Endodermal cell (in vitro differentiated cells): ENCODE results near the gene NENF. TPM values are rescaled to one million over a fixed set of nuclear protein-coding genes. Genes with fewer than 3 reads are reported as not detected.

Experiments
- DNase-seq: peaks from one replicate; pipeline ENCODE4 v3.0.0-alpha.2; 2017
- H3K27ac ChIP-seq: 2 replicates; pipeline ENCODE4 v1.5.1; 2013; ENCODE audit warnings: mild to moderate bottlenecking, low read depth, low read length, moderate library complexity
- H3K27me3 ChIP-seq: 2 replicates; pipeline ENCODE4 v1.6.1; 2013; ENCODE audit warnings: mild to moderate bottlenecking, low read length, moderate library complexity; ENCODE audit not compliant: insufficient read depth, control insufficient read depth, poor library complexity, severe bottlenecking
- H3K36me3 ChIP-seq: 2 replicates; pipeline ENCODE4 v1.7.0; 2013; ENCODE audit warnings: mild to moderate bottlenecking, low read length, moderate library complexity; ENCODE audit not compliant: control insufficient read depth, insufficient read depth
- H3K4me1 ChIP-seq: one replicate; pipeline ENCODE4 v1.7.0; 2013; ENCODE audit warnings: low read length; ENCODE audit not compliant: control insufficient read depth, insufficient read depth
- H3K4me3 ChIP-seq: 2 replicates; pipeline ENCODE4 v1.5.1; 2013; ENCODE audit warnings: mild to moderate bottlenecking, low read length, moderate library complexity
- H3K9ac ChIP-seq: 2 replicates; pipeline ENCODE4 v1.6.1; 2013; ENCODE audit warnings: mild to moderate bottlenecking, low read length, moderate library complexity; ENCODE audit not compliant: poor library complexity, severe bottlenecking; ENCODE audit errors: extremely low read depth
- H3K9me3 ChIP-seq: 2 replicates; pipeline ENCODE4 v1.6.1; 2013; ENCODE audit warnings: mild to moderate bottlenecking, low read length, moderate library complexity; ENCODE audit not compliant: control insufficient read depth
- H3K27ac Mint-ChIP-seq: 2 replicates; pipeline ENCODE4 v1.8.0; 2020; ENCODE audit warnings: mixed read lengths
- H3K27me3 Mint-ChIP-seq: 2 replicates; pipeline ENCODE4 v1.8.0; 2021; ENCODE audit warnings: mild to moderate bottlenecking, mixed read lengths; ENCODE audit not compliant: insufficient read depth
- H3K36me3 Mint-ChIP-seq: 2 replicates; pipeline ENCODE4 v1.8.0; 2020; ENCODE audit warnings: low read depth, mixed read lengths
- H3K4me1 Mint-ChIP-seq: 2 replicates; pipeline ENCODE4 v1.8.0; 2020; ENCODE audit warnings: mixed read lengths
- H3K4me3 Mint-ChIP-seq: 2 replicates; pipeline ENCODE4 v1.8.0; 2020; ENCODE audit warnings: mild to moderate bottlenecking, moderate library complexity, mixed read lengths
- H3K9me3 Mint-ChIP-seq: 2 replicates; pipeline ENCODE4 v1.8.0; 2020; ENCODE audit warnings: mild to moderate bottlenecking, mixed read lengths
- WGBS, 2 experiments: methylation state at CpG; one replicate each; pipeline versions ENCODE4 v1.1.5 to v1.1.7; 2013; ENCODE audit warnings: missing lambda C conversion rate in 2 of 2, mixed read lengths in 1 of 2; ENCODE audit not compliant: insufficient coverage in 1 of 2, insufficient read length in 1 of 2; 5-methylcytosine and 5-hydroxymethylcytosine counted together
- total RNA-seq, 2 donors: library from RNA; stranded (reverse); fragmentation: NEBNext Ultra II Directional in 1 of 2; extraction: Animal tissue kit (Norgen Biotek cat#: 25700) in 1 of 2; gene quantifications; 2 replicates in 1 of 2; 3 replicates in 1 of 2; pipeline ENCODE4 v1.2.1, GENCODE V29; 2021
- TF ChIP-seq, protein P1 (sequence below): fragments of 200-600 bp; sonication (generic); conservative IDR thresholded peaks from 2 replicates; pipeline ENCODE4 v1.5.0; 2021; ENCODE audit warnings: antibody characterized with exemption, mild to moderate bottlenecking

Gene NENF
- total RNA-seq, 2 donors from 2014 or later = 27.0 to 35.3 TPM

DNA sequence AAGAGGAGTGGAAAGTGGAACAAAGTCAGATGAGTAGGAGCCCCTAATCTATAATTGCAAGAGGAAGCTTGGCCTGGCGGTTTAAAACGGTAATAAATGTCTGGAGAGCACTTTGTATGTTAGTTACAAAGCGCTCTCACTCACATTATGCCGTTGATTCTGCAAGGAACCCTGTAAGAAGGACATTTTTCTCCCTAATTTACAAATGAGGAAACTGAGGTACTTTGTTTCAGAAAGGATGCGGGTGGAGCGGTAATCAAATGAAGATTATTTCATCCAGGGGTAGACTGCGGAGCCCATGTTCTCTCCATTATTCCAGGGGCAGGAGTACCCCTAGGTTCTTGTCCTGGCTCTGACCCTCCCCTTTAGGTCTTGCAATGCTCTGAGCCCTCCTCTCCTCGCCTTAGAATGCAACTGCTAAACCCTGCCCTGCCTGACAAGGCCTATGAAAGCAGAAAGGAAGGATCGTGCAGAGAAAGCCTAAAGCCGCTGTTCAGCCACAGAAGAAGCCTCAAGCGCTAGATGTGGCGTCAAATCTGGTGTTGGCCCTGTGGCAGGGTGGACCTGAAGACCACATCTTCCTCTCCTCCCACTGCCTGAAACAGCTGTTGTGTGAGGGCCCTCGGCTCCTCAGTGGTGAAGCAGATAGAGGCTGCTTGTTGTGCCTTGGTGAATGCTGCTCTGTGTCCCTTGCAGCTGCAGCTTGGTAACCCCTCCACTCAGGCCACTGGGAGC lies 17.4 kb upstream of the NENF start:
- no peak overlapping the region for H3K9ac ChIP-seq
- Mint-ChIP-seq H3K36me3 (peaks cover 14% of the 10 kb centered on the region), H3K4me1 (peaks cover 29% of the 10 kb centered on the region), H3K9me3 (no peaks in the 10 kb centered on the region), H3K27me3 (no peaks in the 10 kb centered on the region), H3K27ac (peak overlapping the region; percentile 94), H3K4me3 (peak overlapping the region; percentile 70)
- peak overlapping the region; percentile 84 for H3K4me3 ChIP-seq
- H3K4me1 ChIP-seq = peaks cover 4% of the 10 kb centered on the region
- TF ChIP-seq, protein P1, sequence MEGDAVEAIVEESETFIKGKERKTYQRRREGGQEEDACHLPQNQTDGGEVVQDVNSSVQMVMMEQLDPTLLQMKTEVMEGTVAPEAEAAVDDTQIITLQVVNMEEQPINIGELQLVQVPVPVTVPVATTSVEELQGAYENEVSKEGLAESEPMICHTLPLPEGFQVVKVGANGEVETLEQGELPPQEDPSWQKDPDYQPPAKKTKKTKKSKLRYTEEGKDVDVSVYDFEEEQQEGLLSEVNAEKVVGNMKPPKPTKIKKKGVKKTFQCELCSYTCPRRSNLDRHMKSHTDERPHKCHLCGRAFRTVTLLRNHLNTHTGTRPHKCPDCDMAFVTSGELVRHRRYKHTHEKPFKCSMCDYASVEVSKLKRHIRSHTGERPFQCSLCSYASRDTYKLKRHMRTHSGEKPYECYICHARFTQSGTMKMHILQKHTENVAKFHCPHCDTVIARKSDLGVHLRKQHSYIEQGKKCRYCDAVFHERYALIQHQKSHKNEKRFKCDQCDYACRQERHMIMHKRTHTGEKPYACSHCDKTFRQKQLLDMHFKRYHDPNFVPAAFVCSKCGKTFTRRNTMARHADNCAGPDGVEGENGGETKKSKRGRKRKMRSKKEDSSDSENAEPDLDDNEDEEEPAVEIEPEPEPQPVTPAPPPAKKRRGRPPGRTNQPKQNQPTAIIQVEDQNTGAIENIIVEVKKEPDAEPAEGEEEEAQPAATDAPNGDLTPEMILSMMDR = no peak
- no peak overlapping the region for H3K27ac ChIP-seq
- peak; percentile 69 for DNase-seq
- H3K27me3 ChIP-seq = no peaks in the 10 kb centered on the region
- H3K9me3 ChIP-seq = no peaks in the 10 kb centered on the region
- WGBS, 2 experiments = 72 to 82% methylated on average over 12 to 13 of the region's 13 CpGs
- H3K36me3 ChIP-seq = peaks cover 21% of the 10 kb centered on the region

DNA sequence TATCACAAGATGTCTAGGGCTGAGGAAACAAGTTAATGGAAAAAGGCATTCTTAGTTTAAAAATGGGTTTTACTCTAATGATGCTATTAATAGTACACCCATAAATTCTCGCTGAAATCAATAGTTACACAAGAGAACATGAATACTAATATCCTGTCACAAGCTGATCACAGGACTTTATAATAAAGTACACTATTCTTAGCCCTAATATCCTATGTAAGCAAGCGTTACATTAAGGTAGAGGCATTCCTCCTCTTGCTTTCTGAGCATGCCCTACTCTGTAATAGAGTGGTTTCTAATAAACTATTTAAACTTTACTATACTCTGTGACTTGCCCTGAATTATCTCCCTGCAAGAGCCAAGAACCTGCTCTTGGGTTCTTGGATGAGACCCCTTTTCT lies 11.6 kb upstream of the NENF start:
- no peak for DNase-seq
- Histone ChIP-seq H3K27ac (no peak overlapping the region), H3K4me3 (no peak overlapping the region), H3K27me3 (no peaks in the 10 kb centered on the region), H3K36me3 (no peaks in the 10 kb centered on the region), H3K9ac (no peak overlapping the region), H3K9me3 (no peaks in the 10 kb centered on the region), H3K4me1 (no peaks in the 10 kb centered on the region)
- Mint-ChIP-seq H3K4me1 (peaks cover 12% of the 10 kb centered on the region), H3K27me3 (peaks cover 2% of the 10 kb centered on the region), H3K36me3 (no peaks in the 10 kb centered on the region), H3K4me3 (no peak overlapping the region), H3K27ac (no peak overlapping the region), H3K9me3 (no peaks in the 10 kb centered on the region)
- 93% methylated on average over 2 of the region's 2 CpGs; no CpG with 5 or more reads in 1 of the 2 experiments for WGBS, 2 experiments
- TF ChIP-seq, protein P1 = no peak

DNA sequence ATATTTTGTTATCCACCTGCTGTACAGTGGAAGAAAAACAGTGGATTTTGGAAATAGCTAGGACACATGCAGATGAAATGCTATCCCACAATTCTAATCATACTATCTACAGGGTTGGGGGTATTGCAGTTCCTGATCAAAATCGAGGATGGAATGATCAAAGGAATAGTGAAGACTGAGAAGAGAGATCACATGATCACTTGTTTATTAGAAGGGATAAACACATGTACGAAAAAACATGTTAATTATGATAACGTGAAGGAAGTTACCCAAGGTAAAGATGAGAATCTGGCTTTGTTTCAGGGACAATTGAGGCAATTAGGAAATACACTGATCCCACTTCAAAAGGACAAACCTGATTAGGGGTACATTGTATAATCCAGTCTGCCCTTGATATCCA lies 8.8 kb upstream of the NENF start:
- peaks cover 8% of the 10 kb centered on the region for H3K4me1 Mint-ChIP-seq
- WGBS, 2 experiments = 93 to 95% methylated on average over 3 of the region's 3 CpGs

More for the DNA sequence above, 8.8 kb upstream of the NENF start:
- Histone ChIP-seq H3K27me3 (no peaks in the 10 kb centered on the region), H3K27ac (no peak overlapping the region), H3K36me3 (no peaks in the 10 kb centered on the region), H3K9me3 (no peaks in the 10 kb centered on the region), H3K4me3 (no peak overlapping the region), H3K4me1 (no peaks in the 10 kb centered on the region), H3K9ac (no peak overlapping the region)
- Mint-ChIP-seq H3K9me3 (no peaks in the 10 kb centered on the region), H3K4me3 (no peak overlapping the region), H3K27me3 (peaks cover 2% of the 10 kb centered on the region), H3K36me3 (no peaks in the 10 kb centered on the region), H3K27ac (no peak overlapping the region)
- TF ChIP-seq, protein P1 = no peak
- no peak for DNase-seq
